22Rv1 (cell line): ENCODE data around the gene PSD4.

ENCODE experiments used
- H3K27ac ChIP-seq: fragments of 450-650 bp; 2 replicates; pipeline ENCODE4 v1.5.1; 2017
- CTCF ChIP-seq: fragments of 450-650 bp; IDR thresholded peaks from 2 replicates; pipeline ENCODE4 v1.5.1; 2017; ENCODE audit warnings: mild to moderate bottlenecking
- ZFX ChIP-seq: fragments of 450-650 bp; IDR thresholded peaks from 2 replicates; pipeline ENCODE4 v1.6.1; 2017; ENCODE audit warnings: antibody characterized with exemption, borderline replicate concordance

PSD4 gene

GRCh38 chr2:113218283-113219091 lies 44.7 kb downstream of the PSD4 start:
- peak overlapping the region; percentile 89 for H3K27ac ChIP-seq
- TF ChIP-seq CTCF (peak; percentile 9; the same call in 1 of the 2 replicates), ZFX (no peak)

- no peak for TF ChIP-seq ZFX
- TF ChIP-seq CTCF, result no peak
- peak overlapping the region; percentile 89 for H3K27ac ChIP-seq
Observed at GRCh38 chr2:113219092-113219441, 45.3 kb downstream of the PSD4 start.

GRCh38 chr2:113219525-113219888 lies 45.7 kb downstream of the PSD4 start:
- no peak for TF ChIP-seq ZFX
- no peak for TF ChIP-seq CTCF
- peak overlapping the region; percentile 89 for H3K27ac ChIP-seq

GRCh38 chr2:113219889-113220641 lies 46.3 kb downstream of the PSD4 start:
- TF ChIP-seq CTCF, result no peak
- no peak for TF ChIP-seq ZFX
- H3K27ac ChIP-seq, result peak overlapping the region; percentile 89

- peak overlapping the region; percentile 89 for H3K27ac ChIP-seq
Observed at GRCh38 chr2:113220970-113221708, 47.4 kb downstream of the PSD4 start.

GRCh38 chr2:113221846-113222245 lies 48.1 kb downstream of the PSD4 start:
- no peak for TF ChIP-seq ZFX
- no peak for TF ChIP-seq CTCF
- no peak overlapping the region for H3K27ac ChIP-seq

More at GRCh38 chr2:113220970-113221708, 47.4 kb downstream of the PSD4 start:
- TF ChIP-seq CTCF (no peak), ZFX (no peak)
